HCT116 (cell line): ENCODE measurements around the gene POMT1. TPM values are rescaled to one million over a fixed set of nuclear protein-coding genes. Genes with fewer than 3 reads are reported as not detected.

Experiments
- ATAC-seq: fragments of 200-7000 bp; cut with Tn5 transposase; 2 replicates; pipeline ENCODE4 v1.9.1; 2020; ENCODE audit warnings: mild to moderate bottlenecking, moderate library complexity
- BruUV-seq: library from RNA; stranded (reverse); fragments of 400-500 nt; replicated peaks from 2 replicates; lab custom pipeline; 2021; lab: Mats Ljungman, UMichigan
- CTCF ChIA-PET: fragments of 300-600 bp; sonication (Branson Sonifier 250); formaldehyde crosslinking; loops from one replicate; lab custom pipeline; 2021; ENCODE audit warnings: antibody characterized with exemption; lab: Charles Lee
- POLR2A ChIA-PET: fragments of 300-600, 350-600 bp; sonication (Branson Sonifier 250); formaldehyde crosslinking; loops from one replicate; lab custom pipeline; 2021; ENCODE audit warnings: antibody characterized with exemption; lab: Charles Lee
- RAD21 ChIA-PET, 2 experiments: fragments of 300-600 bp; sonication (Branson Sonifier 250); formaldehyde crosslinking; loops; one replicate each; lab custom pipeline; 2023; ENCODE audit warnings: low total read pairs in 2 of 2; ENCODE audit not compliant: uncharacterized antibody in 2 of 2, unreplicated experiment in 2 of 2, low non-redundant PET in 1 of 2; lab: Charles Lee
- DNase-seq: peaks from one replicate; pipeline ENCODE4 v3.0.0-alpha.2; 2010; ENCODE audit warnings: low read depth, low spot score
- H2AFZ ChIP-seq: fragments of 200-600 bp; shearing (Covaris generic), sonication (generic); 2 replicates; pipeline ENCODE4 v1.6.1; 2017; ENCODE audit warnings: low read depth, mixed run types, mixed read lengths, antibody characterized with exemption, low read length; ENCODE audit not compliant: poor library complexity, severe bottlenecking
- H3K27ac ChIP-seq: 2 replicates; pipeline ENCODE4 v1.5.1; 2012; ENCODE audit warnings: low read depth, low read length
- H3K27me3 ChIP-seq: fragments of 200-600 bp; sonication (generic); 2 replicates; pipeline ENCODE4 v1.6.1; 2016; ENCODE audit warnings: mixed run types, low read length, mixed read lengths; ENCODE audit not compliant: insufficient read depth
- H3K36me3 ChIP-seq, 2 experiments: fragments of 200-500 bp in 1 of 2; fragments of 200-600 bp in 1 of 2; sonication (Bioruptor generic) in 1 of 2; sonication (generic) in 1 of 2; 2 replicates each; pipeline versions ENCODE4 v1.5.1 to v1.6.1; 2014 to 2016; ENCODE audit warnings: low read length in 2 of 2, inconsistent platforms in 1 of 2, mixed read lengths in 1 of 2, mixed run types in 1 of 2; ENCODE audit not compliant: insufficient read depth in 2 of 2, control insufficient read depth in 1 of 2
- H3K4me1 ChIP-seq, 2 experiments: fragments of 200-600 bp in 1 of 2; sonication (generic) in 1 of 2; 2 replicates each; pipeline versions ENCODE4 v1.5.1 to v1.6.1; 2012 to 2017; ENCODE audit warnings: low read length in 2 of 2, inconsistent platforms in 1 of 2, mild to moderate bottlenecking in 1 of 2, mixed read lengths in 1 of 2, mixed run types in 1 of 2, moderate library complexity in 1 of 2; ENCODE audit not compliant: insufficient read depth in 2 of 2, control insufficient read depth in 1 of 2
- H3K4me2 ChIP-seq: fragments of 200-600 bp; sonication (generic); 2 replicates; pipeline ENCODE4 v1.6.1; 2017; ENCODE audit warnings: mixed run types, low read length, mixed read lengths
- H3K4me3 ChIP-seq, 2 experiments: fragments of 200-600 bp in 1 of 2; sonication (generic) in 1 of 2; replicated peaks in 1 of 2; 2 replicates each; pipeline ENCODE4 v1.5.1; 2011 to 2016; ENCODE audit warnings: low read length in 2 of 2, control low read depth in 1 of 2, low read depth in 1 of 2, mild to moderate bottlenecking in 1 of 2, mixed read lengths in 1 of 2, mixed run types in 1 of 2
- H3K79me2 ChIP-seq: fragments of 200-600 bp; sonication (generic); 2 replicates; pipeline ENCODE4 v1.6.1; 2017; ENCODE audit warnings: mild to moderate bottlenecking, mixed run types, low read length, moderate library complexity, mixed read lengths; ENCODE audit not compliant: insufficient read depth
- H3K9ac ChIP-seq: fragments of 200-600 bp; sonication (generic); 2 replicates; pipeline ENCODE4 v1.6.1; 2016; ENCODE audit warnings: low read length, mixed read lengths
- H3K9me2 ChIP-seq: fragments of 200-600 bp; sonication (generic), shearing (Covaris generic); 2 replicates; pipeline ENCODE4 v1.6.1; 2017; ENCODE audit warnings: mixed run types, mild to moderate bottlenecking, moderate library complexity; ENCODE audit not compliant: insufficient read depth
- H3K9me3 ChIP-seq, 2 experiments: fragments of 200-500 bp in 1 of 2; fragments of 200-600 bp in 1 of 2; sonication (Bioruptor generic) in 1 of 2; sonication (generic) in 1 of 2; 2 replicates each; pipeline ENCODE4 v1.6.1; 2014 to 2017; ENCODE audit warnings: low read length in 2 of 2, mixed read lengths in 2 of 2, inconsistent platforms in 1 of 2, low read depth in 1 of 2, mild to moderate bottlenecking in 1 of 2, mixed run types in 1 of 2, moderate library complexity in 1 of 2; ENCODE audit not compliant: control insufficient read depth in 1 of 2, insufficient read depth in 1 of 2
- H4K20me1 ChIP-seq: fragments of 200-600 bp; sonication (generic), shearing (Covaris generic); 2 replicates; pipeline ENCODE4 v1.6.1; 2017; ENCODE audit warnings: mixed run types, mild to moderate bottlenecking, moderate library complexity; ENCODE audit not compliant: insufficient read depth
- CBX3 ChIP-seq: IDR thresholded peaks from 2 replicates; pipeline ENCODE4 v1.6.1; 2012; ENCODE audit warnings: low read depth
- CEBPB ChIP-seq: IDR thresholded peaks from 2 replicates; pipeline ENCODE4 v1.6.1; 2012; ENCODE audit warnings: low read depth
- ELF1 ChIP-seq: IDR thresholded peaks from 2 replicates; pipeline ENCODE4 v1.6.1; 2012; ENCODE audit warnings: low read depth, borderline replicate concordance
- EZH2 ChIP-seq: fragments of 200-600 bp; sonication (generic); IDR thresholded peaks from 2 replicates; pipeline ENCODE4 v1.6.1; 2017; ENCODE audit warnings: antibody characterized with exemption, mixed run types
- FOSL1 ChIP-seq: IDR thresholded peaks from 2 replicates; pipeline ENCODE4 v1.6.1; 2012; ENCODE audit warnings: low read depth
- POLR2A ChIP-seq: IDR thresholded peaks from 2 replicates; pipeline ENCODE4 v1.7.0; 2011; ENCODE audit warnings: borderline replicate concordance; ENCODE audit not compliant: insufficient read depth, insufficient read length; ENCODE audit errors: extremely low read depth
- POLR2AphosphoS5 ChIP-seq: IDR thresholded peaks from 2 replicates; pipeline ENCODE4 v1.6.1; 2011; ENCODE audit warnings: mild to moderate bottlenecking, low read depth, low read length, moderate library complexity
- RAD21 ChIP-seq: IDR thresholded peaks from 2 replicates; pipeline ENCODE4 v1.6.1; 2012; ENCODE audit warnings: low read depth, mild to moderate bottlenecking
- SRF ChIP-seq: IDR thresholded peaks from 2 replicates; pipeline ENCODE4 v1.6.1; 2012; ENCODE audit warnings: low read depth
- TCF7L2 ChIP-seq: IDR thresholded peaks from 2 replicates; pipeline ENCODE4 v1.7.0; 2011; ENCODE audit warnings: borderline replicate concordance, inconsistent platforms; ENCODE audit not compliant: insufficient read depth, insufficient read length; ENCODE audit errors: extremely low read depth
- YY1 ChIP-seq: IDR thresholded peaks from 2 replicates; pipeline ENCODE4 v1.6.1; 2011; ENCODE audit warnings: low read length, low read depth, moderate library complexity, mild to moderate bottlenecking; ENCODE audit not compliant: insufficient replicate concordance; ENCODE audit errors: extremely low read depth
- ZFX ChIP-seq: fragments of 450-650 bp; IDR thresholded peaks from 2 replicates; pipeline ENCODE4 v1.6.1; 2017
- intact Hi-C: fragments of 100-400 bp; cut with micrococcal nuclease; formaldehyde crosslinking; loops from 2 replicates; pipeline ENCODE4 v1.10.0; 2022
- total RNA-seq: library from RNA; stranded (reverse); gene quantifications from one replicate; pipeline ENCODE4 v1.2.1, GENCODE V29; 2021; ENCODE audit not compliant: unreplicated experiment
- TF ChIP-seq, protein P1 (sequence below): IDR thresholded peaks from 2 replicates; pipeline ENCODE4 v1.6.1; 2012; ENCODE audit warnings: low read depth
- TF ChIP-seq, protein P2 (sequence below), 3 experiments: fragments of 200-600 bp in 1 of 3; sonication (generic) in 1 of 3; IDR thresholded peaks in 2 of 3; conservative IDR thresholded peaks in 1 of 3; 2 replicates each; pipeline ENCODE4 v1.5.1; 2012 to 2017; ENCODE audit warnings: low read depth in 2 of 3, low read length in 2 of 3, antibody characterized with exemption in 1 of 3, borderline replicate concordance in 1 of 3, control low read depth in 1 of 3, mild to moderate bottlenecking in 1 of 3, mixed read lengths in 1 of 3, mixed run types in 1 of 3, moderate library complexity in 1 of 3; ENCODE audit not compliant: insufficient read depth in 1 of 3
- TF ChIP-seq, protein P3 (sequence below): IDR thresholded peaks from 2 replicates; pipeline ENCODE4 v1.6.1; 2012

The POMT1 gene
- total RNA-seq, 1 experiment from 2014 or later, result 21.4 TPM

DNA sequence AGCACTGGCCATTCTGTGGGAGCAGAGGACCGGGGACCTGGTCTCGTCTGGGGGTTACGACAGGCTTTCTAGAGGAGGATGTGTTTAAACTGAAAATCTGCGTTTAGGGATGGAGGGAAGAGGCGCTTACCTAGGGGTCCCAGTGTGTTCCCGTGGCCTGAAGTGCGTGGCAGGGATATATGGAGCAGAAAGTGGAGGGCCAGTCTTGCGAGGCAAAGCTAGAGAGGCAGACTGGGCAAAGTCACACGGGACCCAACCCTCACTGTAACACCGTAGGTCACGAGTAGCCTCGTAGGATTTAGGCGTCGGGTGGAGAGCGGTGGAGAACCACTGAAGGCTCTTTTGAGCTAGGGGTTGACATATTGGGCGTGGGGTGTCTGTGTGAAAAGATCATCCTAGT is 32.8 kb upstream of the POMT1 start:
- no TSS peak for BruUV-seq
- Histone ChIP-seq H3K79me2 (peaks cover 85% of the 10 kb centered on the region), H3K4me3 (no peak overlapping the region), H2AFZ (no peak overlapping the region), H3K9ac (no peak overlapping the region), H3K9me2 (no peaks in the 10 kb centered on the region), H3K4me1 (no peaks in the 10 kb centered on the region), H4K20me1 (no peaks in the 10 kb centered on the region), H3K9me3 (no peaks in the 10 kb centered on the region), H3K27ac (no peak overlapping the region), H3K4me2 (no peak overlapping the region), H3K27me3 (no peaks in the 10 kb centered on the region), H3K36me3 (peaks cover 68 to 73% of the 10 kb centered on the region in 2 experiments)
- DNase-seq (no peak), ATAC-seq (no peak)
- ChIA-PET POLR2A (no interaction called here), CTCF (no interaction called here), RAD21 (no interaction called here)
- TF ChIP-seq SRF, result no peak
- TF ChIP-seq, protein P1, sequence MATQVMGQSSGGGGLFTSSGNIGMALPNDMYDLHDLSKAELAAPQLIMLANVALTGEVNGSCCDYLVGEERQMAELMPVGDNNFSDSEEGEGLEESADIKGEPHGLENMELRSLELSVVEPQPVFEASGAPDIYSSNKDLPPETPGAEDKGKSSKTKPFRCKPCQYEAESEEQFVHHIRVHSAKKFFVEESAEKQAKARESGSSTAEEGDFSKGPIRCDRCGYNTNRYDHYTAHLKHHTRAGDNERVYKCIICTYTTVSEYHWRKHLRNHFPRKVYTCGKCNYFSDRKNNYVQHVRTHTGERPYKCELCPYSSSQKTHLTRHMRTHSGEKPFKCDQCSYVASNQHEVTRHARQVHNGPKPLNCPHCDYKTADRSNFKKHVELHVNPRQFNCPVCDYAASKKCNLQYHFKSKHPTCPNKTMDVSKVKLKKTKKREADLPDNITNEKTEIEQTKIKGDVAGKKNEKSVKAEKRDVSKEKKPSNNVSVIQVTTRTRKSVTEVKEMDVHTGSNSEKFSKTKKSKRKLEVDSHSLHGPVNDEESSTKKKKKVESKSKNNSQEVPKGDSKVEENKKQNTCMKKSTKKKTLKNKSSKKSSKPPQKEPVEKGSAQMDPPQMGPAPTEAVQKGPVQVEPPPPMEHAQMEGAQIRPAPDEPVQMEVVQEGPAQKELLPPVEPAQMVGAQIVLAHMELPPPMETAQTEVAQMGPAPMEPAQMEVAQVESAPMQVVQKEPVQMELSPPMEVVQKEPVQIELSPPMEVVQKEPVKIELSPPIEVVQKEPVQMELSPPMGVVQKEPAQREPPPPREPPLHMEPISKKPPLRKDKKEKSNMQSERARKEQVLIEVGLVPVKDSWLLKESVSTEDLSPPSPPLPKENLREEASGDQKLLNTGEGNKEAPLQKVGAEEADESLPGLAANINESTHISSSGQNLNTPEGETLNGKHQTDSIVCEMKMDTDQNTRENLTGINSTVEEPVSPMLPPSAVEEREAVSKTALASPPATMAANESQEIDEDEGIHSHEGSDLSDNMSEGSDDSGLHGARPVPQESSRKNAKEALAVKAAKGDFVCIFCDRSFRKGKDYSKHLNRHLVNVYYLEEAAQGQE, result no peak
- no peak for TF ChIP-seq TCF7L2
- no peak for TF ChIP-seq CEBPB
- TF ChIP-seq POLR2A, result no peak
- no peak for TF ChIP-seq POLR2AphosphoS5
- TF ChIP-seq CBX3, result no peak
- TF ChIP-seq ELF1, result no peak
- TF ChIP-seq YY1, result no peak
- TF ChIP-seq, protein P2, sequence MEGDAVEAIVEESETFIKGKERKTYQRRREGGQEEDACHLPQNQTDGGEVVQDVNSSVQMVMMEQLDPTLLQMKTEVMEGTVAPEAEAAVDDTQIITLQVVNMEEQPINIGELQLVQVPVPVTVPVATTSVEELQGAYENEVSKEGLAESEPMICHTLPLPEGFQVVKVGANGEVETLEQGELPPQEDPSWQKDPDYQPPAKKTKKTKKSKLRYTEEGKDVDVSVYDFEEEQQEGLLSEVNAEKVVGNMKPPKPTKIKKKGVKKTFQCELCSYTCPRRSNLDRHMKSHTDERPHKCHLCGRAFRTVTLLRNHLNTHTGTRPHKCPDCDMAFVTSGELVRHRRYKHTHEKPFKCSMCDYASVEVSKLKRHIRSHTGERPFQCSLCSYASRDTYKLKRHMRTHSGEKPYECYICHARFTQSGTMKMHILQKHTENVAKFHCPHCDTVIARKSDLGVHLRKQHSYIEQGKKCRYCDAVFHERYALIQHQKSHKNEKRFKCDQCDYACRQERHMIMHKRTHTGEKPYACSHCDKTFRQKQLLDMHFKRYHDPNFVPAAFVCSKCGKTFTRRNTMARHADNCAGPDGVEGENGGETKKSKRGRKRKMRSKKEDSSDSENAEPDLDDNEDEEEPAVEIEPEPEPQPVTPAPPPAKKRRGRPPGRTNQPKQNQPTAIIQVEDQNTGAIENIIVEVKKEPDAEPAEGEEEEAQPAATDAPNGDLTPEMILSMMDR (IDR thresholded peaks at IDR 0.05 in 2 of 3, conservative IDR thresholded peaks at IDR 0.05 in 1 of 3; ENCODE audit: borderline replicate concordance in 1 of 3, insufficient read depth in 1 of 3, low read depth in 2 of 3, low read length in 2 of 3), result no peak
- no peak for TF ChIP-seq EZH2
- TF ChIP-seq, protein P3, sequence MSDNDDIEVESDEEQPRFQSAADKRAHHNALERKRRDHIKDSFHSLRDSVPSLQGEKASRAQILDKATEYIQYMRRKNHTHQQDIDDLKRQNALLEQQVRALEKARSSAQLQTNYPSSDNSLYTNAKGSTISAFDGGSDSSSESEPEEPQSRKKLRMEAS, result no peak
- TF ChIP-seq ZFX, result no peak
- TF ChIP-seq RAD21, result no peak
- no peak for TF ChIP-seq FOSL1
- intact Hi-C loops, result no loop called here
